Measurements from ENCODE around the gene SKAP1.

The SKAP1 gene

DNA sequence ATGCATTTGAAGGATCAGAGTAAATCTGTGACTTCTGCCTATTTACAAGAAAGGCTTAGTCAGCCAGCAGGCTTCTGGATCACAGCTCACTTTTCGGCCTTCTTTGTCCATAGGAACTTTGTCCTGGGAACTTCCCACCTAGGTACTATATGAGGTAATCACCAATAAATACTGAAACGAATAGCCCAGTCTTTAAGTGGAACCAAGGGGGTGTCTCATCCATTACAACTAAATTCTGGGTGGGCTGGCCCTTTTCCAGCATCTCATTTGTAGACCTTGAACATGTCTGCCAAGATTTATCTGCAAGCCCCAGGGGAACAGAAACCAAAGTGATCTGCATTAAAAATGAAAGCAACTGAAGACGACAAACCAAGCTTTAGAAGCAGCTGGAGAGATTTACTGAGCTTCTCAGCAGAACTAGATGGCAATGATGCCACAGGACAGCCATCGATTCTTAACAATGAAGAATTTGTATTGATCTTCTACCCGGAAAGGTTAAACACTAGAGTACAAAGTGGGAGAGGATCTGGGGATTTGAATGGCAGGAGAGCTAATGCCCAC, 267.0 kb downstream of the SKAP1 start:
- DNase-seq, result no peak

GRCh38 chr17:48162306-48162934, 267.6 kb downstream of the SKAP1 start:
- DNase-seq, result no peak

DNA sequence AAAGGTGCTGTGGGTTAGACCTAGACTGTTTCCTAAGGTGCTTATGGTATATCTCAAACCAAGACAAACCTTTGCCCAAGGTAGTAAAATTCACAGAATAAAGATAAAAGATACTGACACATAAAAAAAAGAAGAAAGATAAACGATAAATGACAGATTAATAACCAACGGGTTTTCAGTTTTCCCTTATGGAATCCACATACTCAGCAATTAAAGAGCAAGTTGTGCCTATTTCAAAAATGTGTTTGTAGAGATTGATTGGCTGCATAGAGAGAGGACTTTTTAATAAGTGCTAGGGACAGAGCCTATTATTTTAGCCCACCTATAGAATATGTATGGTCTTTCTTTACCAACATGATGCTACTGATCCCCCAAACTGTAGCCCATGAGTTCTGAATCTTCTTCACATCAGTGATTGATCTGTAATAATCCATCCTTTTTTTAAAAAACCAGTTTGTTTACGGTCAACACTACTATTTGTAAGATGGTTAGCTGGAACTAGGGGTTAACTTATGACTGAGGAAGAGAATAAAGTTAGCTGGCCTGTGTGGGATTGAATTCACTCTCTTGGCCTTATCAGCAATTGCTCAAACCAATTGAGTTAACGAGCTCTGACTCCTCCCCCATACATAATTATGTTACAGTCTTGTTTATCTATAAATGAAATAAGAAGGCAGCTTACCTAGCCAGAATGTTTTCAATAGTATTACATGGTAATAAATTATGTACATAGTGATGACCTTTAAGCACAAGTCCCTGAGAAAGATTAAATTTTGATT, 268.7 kb downstream of the SKAP1 start:
- DNase-seq, result no peak

GRCh38 chr17:48160177-48161081, 269.6 kb downstream of the SKAP1 start:
- no peak for DNase-seq

GRCh38 chr17:48159232-48159631, 270.8 kb downstream of the SKAP1 start:
- no peak for DNase-seq

DNA sequence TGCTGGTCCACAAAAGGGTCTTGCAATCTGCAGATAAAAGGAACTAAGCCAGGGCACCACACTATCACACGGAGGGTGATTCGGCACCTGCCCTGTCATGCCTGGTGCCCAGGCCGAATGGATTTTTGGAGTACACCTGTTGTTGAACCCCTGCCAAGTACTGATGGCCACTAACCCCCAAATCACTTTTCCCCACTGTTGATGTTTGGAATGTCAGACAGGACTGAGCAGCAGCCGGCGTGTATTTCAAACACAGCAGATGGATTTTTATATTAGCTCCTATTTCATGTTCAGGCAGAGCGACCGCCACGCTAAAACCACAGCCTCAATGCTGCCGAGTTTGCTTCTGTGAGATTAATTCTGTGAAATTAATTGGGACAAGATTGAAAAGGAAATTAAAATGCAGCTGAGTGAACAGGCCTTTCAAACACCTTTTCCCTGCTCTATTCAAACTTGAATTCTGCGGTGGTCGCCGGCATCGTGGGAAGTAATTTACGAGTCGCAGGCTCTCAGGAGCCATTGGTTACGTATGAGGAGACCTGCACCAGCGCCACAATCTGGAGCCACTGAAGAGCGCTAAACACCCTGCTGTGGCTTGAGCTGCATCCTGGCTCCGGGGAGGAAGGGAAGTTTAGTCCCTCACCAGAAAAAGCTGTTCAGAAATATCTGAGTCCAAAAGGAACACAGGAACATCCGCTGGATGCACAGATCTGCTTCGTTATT, 274.0 kb downstream of the SKAP1 start:
- no peak for DNase-seq

GRCh38 chr17:48153691-48154358, 276.2 kb downstream of the SKAP1 start:
- no peak for DNase-seq

DNA sequence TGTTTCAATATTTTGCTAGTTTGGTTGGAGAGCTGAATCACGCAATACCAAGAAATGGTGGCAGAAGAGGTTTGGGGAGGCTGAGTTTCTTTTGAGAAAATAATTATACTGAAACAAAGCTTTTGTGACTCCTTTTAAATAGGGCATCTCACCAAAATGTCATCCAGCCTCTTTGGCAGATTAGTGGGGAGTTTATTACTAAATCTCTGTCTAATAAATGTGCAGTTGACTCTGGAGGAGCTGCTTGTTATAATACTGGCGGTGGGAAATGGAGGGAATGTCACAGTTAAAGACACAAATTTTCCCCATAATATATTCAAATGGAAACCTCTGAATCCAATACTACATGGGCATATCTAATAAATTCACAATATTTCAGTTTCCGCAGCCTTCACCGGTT, 277.7 kb downstream of the SKAP1 start:
- no peak for DNase-seq

- no peak for DNase-seq
These were observed 278.8 kb downstream of the SKAP1 start for GRCh38 chr17:48151220-48151619.

DNA sequence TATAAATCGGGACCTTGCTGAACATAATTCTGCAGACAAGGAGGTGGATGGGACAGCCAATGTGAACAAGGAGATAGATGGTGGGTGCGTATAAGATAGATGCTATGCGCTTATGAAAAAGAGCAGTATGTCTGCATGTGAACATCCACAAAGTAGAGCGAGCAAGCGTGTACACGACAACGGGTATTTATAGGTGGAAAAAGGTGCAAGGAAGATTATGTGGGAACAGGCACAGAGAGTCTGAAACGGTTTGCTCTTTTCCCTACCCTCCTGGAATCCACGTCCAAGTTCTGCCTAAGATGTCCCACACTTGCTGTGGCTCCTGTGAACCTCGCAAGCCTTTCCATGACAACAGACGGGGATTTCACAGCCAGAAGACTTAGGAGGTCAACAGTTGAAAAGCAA, 279.4 kb downstream of the SKAP1 start:
- DNase-seq, result no peak

DNA sequence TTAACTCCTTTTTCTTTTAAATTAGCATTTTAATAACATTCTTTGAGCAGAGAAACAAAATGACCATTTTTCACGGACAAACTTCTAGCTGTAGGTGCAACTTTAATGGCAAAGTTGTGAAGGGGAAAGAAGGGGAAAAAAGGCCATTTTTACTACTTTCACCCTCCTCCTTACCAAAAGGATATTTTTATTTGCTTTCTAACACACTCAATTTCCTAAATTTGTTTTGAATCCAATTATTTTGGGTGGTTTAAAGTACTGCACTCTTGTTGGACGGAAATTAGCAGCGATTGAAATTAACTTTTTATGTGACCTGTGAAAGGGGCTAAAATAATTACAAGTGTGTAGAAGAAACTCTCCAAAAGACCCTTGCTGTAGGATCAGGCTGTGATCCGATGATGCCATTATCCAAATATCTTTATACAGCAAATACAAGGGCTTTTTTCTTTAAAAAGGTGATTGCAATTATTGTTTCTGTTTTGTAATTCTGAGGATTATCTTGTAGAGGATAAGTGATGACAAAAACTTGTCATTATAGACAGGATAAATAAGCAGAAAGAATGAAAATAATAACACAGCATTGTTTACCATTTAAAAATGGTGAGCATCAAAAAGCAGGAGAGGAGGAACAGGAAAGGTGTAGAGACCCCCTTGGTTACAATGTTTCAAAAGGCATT, 280.1 kb downstream of the SKAP1 start:
- DNase-seq, result no peak

GRCh38 chr17:48148854-48149786, 280.9 kb downstream of the SKAP1 start:
- DNase-seq, result no peak

DNA sequence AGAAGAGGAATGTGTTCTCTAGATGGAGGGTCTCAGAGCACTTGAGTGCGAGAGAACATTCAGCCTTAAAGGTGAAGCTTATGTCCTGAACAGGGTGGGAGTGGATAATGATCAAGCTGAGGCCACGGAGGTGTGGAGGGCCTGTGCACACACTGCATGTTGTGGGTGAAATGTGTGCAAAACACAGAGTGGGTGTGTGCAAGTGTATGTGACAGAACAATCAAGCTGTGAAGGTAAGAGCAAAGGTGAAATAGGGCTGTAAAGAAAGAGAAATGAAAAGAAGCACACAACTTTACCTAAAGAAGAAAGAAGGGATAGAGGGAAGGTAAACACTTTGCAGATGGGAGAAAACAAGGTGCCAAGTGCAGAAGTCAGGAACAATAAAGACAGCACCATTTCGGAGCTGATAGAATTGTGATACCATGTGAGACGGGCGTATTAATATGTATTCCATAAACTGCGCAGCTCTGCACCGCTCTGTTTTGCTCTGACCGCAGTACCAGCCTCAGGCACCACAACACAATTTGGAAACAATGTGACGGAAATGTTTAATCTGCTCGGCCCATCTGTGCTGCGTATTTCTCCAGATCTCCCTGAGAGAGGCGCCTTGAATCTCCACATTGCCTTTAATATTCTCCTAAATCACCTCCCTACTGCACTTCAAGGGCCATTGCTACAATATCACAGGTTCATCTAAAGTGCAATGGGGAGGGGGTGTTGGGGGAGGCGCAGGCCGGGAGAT, 281.8 kb downstream of the SKAP1 start:
- no peak for DNase-seq

DNA sequence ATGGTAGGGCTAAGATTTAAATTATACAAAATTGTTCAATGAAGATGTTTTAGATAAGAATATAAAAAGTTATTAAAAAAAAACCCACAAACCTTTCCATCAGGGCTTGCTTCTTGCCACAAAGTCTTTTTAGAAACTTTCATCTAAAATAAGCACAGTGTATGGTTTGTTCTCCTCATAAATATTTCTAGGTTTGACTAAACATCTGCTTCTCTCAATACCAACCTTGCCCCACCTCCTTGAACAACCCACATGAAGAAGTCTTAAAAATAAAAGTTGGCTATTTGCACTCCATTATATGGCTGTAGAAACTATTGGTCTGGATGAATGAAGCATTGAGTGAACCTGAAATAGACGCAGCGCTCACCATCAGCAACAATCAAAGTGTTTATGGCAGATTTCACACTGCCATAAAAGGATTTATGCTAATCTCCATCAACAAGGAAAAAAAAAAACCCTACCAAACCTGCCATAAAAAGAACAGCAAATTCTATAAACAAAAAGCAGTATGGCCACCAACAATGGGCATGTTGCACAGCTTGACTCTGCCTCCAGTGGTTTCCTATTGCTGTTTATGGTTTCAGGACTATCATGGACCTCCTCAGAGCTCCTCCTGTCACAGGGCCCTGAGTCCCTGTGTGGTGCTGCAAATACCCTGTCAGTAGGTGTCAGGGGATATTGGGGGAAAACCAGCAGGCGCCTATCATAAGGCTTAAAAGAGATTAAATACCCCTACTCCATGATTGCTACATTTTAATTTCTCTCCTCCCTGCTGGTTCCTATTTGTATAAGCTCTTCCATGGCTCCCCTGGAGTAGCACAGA, 284.8 kb downstream of the SKAP1 start:
- no peak for DNase-seq

DNA sequence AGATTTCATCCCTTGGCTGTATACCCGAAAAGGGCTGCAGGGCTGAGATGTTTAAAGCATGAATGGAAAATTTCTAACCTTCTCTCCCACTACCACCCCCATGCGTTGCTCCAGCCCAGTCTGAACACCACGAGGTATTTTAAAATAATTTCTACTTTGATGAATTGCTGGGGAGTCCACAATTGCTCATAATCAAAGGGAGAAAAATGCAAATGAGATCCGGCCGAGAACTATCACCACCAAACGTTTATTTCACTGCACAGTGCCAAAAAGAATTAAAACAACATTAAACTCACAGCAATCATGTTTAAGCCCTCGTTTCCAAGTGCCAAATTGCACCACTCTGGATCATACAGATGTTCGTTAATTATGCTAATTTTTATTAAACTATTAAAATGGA, 285.8 kb downstream of the SKAP1 start:
- DNase-seq, result no peak

DNA sequence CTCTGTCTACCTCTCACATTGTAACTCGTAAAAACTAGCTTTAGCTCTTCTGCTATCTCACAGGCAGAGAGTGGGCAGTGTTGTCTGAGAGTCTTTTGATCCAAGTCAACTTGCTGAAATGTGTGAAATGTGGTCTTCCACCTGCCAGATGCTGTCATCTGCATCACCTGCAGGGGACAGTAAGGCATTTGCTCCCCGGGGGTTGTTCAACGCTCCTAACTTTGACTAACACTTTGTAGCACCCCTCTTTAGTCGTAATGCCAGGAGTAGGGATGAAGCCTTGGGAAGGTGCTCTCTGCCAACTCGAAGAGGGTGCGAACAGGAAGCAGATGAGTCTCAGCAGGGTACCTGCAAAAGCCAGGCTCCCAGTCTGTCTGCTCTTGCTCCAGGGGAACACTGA, 286.4 kb downstream of the SKAP1 start:
- no peak for DNase-seq

DNA sequence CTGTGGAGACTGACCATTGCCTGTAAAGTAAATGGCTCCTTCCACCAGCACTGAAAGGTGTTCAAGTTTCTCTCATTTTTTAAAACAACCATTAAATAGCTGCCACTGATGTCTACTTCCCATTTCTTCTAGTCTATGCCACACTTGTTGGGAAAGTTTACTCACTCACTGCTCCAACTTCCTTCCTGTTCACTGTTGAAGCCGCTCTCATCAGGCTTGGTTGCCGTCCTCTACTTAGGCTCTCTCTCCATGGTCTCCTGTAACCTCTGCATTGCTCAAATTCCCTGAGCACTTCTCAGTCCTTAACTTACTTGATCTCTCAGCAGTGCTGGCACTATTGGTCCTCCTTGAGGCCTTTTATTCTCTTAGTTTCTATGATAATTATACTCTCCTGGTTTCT, 290.1 kb downstream of the SKAP1 start:
- no peak for DNase-seq

DNA sequence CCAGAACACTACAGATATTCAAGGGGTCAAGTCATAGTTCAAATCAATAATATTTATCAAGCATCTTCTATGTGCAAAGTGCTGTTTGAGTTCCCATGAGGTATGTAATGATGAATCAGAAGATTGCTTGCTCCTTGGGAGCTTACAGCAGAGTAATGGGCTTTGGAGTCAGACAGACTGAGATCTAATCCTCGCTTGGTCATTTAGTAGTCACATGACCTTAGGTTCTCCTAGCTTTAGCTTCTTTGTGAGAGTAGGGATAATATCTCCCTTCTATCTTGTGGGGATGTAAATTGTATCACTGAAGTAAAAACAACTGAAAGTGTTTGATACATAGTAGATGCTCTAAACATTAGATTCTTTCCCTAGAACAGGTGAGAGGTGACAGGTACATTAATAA, 292.4 kb downstream of the SKAP1 start:
- DNase-seq, result no peak

Measured in cortex of kidney (tissue), 1 donor.